NCI-H2196 treated with DMSO at 0.1 percent for 48 hours (cell line): ENCODE data around the gene TERT.
"Not testable (repeated sequence)": the region's sequence is repeated elsewhere in the genome, so short reads cannot be mapped to it uniquely, and the experiment has no call there.

Experiments
- DNase-seq: peaks from one replicate; lab custom pipeline; 2025; ENCODE audit not compliant: unreplicated experiment; lab: John Stamatoyannopoulos, UW

The TERT gene

GRCh38 chr5:1294835-1295649 is at the start of gene TERT:
TSS of gene TERT (minus strand) at chr5:1295068. CDS start at chr5:1294989, 79 bp downstream.
- DNase-seq = no peak

GRCh38 chr5:1343931-1344901 is 49.3 kb upstream of the TERT start:
- no peak for DNase-seq

- no peak for DNase-seq
Measured at GRCh38 chr5:1343315-1343751, 48.5 kb upstream of the TERT start.

- not testable (repeated sequence) for DNase-seq
Measured at GRCh38 chr5:1342711-1343110, 47.8 kb upstream of the TERT start.

GRCh38 chr5:1342268-1342667 is 47.4 kb upstream of the TERT start:
- no peak for DNase-seq

GRCh38 chr5:1341863-1342262 is 47.0 kb upstream of the TERT start:
- DNase-seq = no peak

GRCh38 chr5:1339818-1340210 is 44.9 kb upstream of the TERT start:
- not testable (repeated sequence) for DNase-seq

- not testable (repeated sequence) for DNase-seq
Measured at GRCh38 chr5:1339139-1339817, 44.4 kb upstream of the TERT start.

- no peak for DNase-seq
Measured at GRCh38 chr5:1338506-1339070, 43.7 kb upstream of the TERT start.

- no peak for DNase-seq
Measured at GRCh38 chr5:1338196-1338490, 43.3 kb upstream of the TERT start.

- DNase-seq = no peak
Measured at GRCh38 chr5:1337489-1338195, 42.8 kb upstream of the TERT start.

GRCh38 chr5:1336749-1337488 is 42.1 kb upstream of the TERT start:
- DNase-seq = no peak

GRCh38 chr5:1336106-1336561 is 41.3 kb upstream of the TERT start:
- no peak for DNase-seq

GRCh38 chr5:1335540-1336095 is 40.8 kb upstream of the TERT start:
- no peak for DNase-seq

- DNase-seq = no peak
Measured at GRCh38 chr5:1334831-1335539, 40.1 kb upstream of the TERT start.

- DNase-seq = no peak
Measured at GRCh38 chr5:1333986-1334385, 39.1 kb upstream of the TERT start.

- DNase-seq = not testable (repeated sequence)
Measured at GRCh38 chr5:1333286-1333685, 38.4 kb upstream of the TERT start.

- no peak for DNase-seq
Measured at GRCh38 chr5:1332461-1333001, 37.7 kb upstream of the TERT start.
